Fibroblast of skin of abdomen (primary cell): ENCODE data around the gene CDHR5.
A peak's percentile ranks its signal among the peaks of the same experiment; 100 is the strongest.
"Not testable (repeated sequence)": the region's sequence is repeated elsewhere in the genome, so short reads cannot be mapped to it uniquely, and the experiment has no call there.

Source experiments
- DNase-seq: peaks from one replicate; pipeline ENCODE4 v3.0.0-alpha.2; 2013

CDHR5 gene

DNA sequence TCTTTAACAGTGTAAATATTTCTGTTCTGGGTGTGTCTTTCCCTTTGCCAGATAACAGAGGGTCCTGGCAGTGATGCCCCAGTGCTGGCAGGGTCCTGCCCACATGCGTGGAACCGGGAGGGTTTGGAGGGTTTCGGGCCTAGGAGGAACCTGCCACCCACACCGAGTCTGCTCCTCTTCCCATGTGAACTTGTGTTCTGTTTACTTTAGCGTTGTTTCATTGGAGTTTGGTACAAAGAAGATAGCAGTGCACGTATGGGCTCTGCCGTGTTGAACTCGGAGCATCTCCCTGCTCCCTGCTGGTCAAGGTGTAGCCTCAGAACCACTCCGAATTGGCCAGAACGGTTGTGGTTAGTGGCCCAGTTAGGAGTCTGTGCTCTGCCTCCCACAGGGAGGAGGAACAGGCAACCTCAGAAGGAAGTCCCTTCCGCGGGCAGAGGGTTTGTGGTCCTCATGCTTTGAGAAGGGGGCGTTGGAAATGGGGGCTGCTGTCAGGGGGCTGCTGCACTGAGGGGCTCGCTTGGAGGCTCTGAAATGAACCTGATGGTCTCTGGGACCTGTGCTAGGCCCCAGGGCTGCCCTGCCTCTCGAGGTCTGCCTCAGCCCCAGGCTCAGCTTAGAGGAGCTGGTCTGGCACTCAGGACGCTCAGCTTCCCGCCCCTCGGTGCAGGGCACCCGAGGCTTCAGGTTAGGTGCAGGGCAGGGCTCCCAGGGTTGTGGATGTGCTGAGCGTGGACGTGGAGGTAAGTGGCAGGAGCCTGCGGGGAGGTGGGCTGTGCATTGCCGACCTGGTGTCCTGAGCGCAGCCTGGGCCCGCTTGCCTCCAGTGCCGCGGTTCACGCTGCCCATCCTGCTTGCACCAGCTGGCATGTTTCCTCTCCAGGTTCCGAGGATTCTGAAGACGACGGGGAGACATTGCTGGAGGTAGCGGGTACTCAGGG, 38.1 kb downstream of the CDHR5 start:
- no peak for DNase-seq

DNA sequence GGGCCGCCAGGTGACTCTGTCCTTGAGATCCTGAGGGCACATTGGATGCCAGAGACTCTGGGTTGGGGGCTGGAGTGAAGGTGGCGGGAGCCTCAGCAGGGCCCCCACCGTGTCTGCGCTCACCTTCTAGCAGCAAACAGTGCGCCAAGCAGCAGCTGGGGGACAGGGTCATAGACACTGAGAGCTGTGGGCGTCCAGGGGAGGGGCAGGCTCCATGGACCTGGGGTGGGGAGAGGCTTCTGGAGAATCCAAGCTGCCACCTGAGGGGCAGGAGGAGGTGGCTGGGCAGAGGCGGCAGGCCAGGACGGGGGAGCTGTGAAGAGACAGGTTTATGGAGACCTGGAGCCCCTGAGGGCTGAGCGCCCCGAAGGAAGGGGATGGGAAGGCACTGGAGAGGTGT, 40.5 kb downstream of the CDHR5 start:
- DNase-seq, result no peak

DNA sequence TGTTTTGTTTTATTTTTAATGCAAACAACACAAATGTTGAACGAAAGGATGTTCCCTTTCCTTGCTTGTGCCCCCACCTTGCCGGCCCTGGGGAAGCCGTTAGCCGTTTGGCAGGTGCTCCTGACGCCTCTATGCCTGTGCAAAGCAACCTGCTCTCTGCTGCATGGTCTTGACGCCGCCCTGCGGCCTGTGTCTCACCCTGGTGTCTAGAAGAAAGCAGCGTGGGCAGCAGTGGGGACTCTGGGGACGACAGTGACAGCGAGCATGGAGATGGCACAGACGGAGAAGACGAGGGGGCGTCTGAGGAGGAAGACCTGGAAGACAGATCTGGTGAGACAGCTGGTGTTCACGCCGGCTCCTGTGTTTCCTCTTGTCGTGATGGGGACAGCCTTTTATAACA, 43.0 kb downstream of the CDHR5 start:
- DNase-seq, result no peak

DNA sequence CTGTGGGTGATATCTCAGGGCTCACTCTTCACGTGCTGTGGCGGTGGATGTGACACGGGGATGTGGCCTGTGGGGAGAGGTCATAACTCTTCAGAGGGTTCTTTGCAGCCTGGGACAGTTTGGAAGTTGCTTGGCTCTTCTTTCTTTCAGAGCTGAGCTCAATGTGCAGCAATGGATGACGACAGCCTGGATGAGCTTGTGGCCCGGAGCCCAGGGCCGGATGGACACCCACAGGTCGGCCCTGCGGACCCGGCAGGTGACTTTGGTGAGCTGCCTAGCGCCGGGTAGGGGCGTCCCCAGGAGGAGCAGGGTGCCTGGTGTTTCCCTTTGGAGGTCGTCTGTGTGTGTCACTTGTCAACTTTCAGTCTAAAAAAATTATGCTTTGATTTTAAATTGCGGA, 43.4 kb downstream of the CDHR5 start:
- DNase-seq, result no peak

DNA sequence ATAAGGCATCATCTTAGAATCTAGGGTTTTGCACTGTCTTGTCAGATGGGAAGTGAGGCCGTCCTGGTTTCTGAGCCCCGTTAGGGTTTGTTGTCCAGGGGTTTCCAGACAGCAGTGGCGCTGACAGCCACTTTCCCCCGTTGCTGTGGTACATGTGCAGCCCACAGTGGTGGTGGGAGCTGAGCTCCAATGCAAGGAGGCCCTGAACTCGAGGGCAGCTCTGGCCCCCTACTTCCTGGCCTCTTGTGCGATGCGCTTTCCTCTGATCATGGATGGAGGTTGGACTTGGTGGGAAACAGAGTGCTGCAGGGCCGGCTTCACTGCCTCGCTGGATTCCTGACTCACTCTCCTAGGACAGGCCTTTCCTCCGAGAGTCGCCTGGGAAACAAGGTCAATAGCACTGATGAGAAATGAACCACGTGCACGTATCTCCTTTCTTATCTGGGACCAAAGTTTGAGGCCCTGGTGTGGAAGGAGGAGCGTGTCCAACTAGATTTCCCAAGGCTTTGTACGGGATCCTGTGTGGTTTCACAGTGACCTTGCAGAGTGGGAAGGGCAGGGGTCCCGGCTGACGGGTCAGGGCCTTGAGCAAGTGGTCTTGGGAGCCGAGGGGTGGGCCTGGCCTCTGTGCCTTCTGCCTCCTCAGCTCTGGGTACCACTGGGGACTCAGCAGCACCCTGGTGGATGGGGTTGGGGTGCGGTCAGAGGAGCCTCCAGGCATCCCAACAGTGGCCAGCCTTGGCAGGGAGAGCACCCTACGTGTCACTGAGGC, 44.7 kb downstream of the CDHR5 start:
- no peak for DNase-seq

DNA sequence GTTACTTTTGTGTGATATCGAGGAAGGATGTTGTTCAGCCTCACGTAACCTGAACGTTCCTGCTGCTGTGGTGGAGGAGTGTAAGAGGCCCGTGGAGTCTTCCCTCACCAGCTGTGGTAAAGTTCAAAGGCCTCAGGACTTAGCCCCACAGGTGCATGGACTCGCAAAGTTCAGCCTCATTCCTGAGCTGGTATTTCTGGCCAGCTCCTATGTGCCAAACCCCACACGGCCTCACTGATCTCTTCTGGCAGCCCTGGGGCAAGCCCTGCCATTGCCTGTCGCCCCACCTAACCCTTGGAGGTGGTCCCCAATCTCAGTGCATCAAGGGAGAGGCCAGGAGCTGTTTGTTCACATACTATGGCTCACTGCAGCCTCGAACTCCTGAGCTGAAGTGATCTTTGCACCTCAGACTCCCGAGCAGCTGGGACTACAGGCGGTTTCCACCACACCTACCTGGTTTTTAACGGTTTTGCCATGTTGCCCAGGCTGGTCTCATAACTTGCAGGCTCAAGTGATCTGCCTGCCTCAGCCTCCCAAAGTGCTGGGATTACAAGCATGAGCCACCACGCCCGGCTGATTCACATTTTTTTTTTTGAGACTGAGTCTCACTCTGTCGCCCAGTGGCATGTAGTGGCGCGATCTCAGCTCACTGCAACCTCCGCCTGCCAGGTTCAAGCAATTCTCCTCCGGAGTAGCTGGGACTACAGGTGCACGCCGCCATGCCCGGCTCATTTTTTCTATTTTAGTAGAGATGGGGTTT, 46.3 kb downstream of the CDHR5 start:
- DNase-seq, result no peak

DNA sequence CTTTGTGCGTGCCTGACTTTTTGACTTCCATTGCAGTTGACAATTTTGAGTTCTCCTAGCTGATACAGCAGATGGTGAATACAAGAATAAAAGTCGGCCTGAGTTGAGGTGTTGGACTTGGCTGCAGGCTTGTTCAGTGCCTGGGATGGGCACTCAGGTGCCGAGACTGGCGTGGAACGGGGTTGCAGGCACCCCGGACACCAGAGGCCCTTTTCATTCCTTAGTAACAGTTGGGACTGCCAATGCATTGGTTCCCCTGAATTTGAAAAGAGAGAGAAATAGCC, 47.2 kb downstream of the CDHR5 start:
- no peak for DNase-seq

DNA sequence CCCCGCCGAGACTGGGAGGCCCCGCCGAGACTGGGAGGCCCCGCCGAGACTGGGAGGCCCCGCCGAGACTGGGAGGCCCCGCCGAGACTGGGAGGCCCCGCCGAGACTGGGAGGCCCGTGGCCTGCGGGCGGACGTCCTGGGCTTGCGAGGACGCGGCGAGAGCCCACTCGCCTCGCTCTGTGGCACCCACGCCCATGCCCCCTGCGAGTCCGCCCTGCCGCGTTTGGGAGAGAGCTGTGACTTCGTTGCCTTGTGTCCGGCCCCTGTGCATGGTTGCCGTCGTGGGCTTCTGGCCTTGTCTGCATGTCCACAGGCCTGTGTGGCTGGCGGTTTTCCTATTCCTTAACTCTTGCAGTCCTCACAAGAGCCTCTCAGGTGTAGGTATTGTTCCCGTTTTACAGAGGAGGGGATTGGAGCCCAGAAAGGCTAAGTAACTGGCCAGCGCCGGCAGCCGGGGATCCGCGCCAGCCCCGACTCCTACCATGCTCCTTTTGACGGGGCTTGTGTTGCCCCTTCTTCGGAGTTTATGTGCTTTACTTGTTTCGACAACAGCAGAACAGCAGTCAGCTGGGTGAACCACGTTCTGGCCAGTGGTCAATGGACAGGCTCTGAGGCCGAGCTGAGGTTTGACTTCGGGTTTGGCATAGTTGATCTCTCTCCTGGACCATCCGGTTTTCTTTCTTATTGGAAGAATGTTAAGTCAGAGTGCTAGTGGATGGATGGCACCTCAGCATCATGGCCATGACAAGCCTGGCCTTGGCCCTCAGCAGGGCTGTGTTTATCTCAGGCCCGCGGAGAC, 47.7 kb downstream of the CDHR5 start:
- DNase-seq, result no peak

DNA sequence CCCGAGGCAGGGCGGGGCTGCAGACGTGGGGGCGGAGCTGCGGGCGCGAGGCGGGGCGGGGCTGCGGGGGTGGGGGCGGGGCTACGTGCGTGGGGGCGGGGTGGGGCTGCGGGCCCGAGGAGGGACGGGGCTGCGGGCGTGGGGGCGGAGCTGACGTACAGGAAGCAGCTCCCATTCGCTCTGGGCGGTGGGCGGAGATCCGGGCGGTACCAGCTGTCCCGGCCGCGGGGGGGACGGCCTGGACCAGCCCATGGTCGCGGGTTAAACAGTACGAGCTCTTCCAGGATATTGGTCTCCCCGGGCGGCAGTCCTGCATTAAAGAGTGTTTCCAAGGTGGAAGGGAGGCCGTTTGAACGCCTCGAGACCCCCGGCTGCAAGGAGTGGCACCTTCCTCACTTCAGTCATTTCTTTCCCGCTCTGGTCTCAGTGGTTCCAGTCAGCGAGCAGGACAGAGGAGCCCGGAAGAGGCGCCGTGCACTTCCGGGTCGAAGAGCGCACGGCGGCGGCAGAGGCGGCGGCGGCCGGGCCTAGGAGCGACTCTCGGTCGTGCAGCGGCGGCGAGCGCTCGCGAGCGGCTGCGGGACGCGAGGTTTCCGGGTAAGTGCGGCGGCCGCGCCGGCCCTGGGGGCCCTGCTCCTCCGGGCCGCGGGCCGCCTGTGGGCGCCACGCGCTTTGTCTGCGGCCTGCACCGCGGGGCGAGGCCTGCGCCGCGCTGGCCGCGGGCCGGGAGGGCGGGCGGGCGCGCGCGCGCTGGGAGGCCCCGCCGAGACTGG, 48.6 kb downstream of the CDHR5 start, which contains the start of gene PHRF1:
TSS of gene PHRF1 (plus strand) at position 475 of the 773 bp plus-strand sequence. CDS start 5,043 bp downstream, outside the sequence.
- peak; percentile 94 for DNase-seq

DNA sequence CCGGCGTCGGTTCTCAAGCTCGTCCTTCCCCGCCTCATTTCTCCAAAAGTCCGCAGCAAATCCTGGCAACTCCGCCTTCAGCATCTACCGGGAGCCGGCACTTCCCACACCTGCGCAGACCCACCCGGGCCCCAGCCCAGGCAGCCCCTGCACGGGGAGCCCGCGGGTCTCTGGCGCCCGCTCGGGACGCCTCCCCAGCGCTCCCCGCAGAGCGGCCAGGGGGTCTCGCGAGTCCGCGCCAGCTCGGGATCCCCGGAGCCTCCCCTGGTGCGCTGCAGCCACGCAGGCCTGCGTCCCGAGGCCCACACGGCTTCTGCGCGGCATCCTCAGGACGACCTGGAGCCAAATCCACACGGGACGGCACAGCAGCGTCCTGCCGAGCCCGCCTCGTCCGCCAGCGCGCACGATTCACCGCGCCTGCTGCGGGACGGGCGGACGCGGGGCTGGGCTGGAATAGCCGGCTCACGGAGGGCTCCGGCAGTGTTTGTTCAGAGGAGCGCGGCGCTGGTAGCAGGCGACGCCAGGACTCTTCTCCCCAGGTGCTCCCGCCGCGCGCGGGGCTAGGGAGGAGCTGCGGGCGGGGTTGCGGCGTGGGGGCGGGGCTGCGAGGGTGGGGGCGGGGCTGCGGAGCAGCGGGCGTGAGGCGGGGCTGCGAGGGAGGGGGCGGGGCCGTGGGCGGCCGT, 49.3 kb downstream of the CDHR5 start:
- no peak for DNase-seq

DNA sequence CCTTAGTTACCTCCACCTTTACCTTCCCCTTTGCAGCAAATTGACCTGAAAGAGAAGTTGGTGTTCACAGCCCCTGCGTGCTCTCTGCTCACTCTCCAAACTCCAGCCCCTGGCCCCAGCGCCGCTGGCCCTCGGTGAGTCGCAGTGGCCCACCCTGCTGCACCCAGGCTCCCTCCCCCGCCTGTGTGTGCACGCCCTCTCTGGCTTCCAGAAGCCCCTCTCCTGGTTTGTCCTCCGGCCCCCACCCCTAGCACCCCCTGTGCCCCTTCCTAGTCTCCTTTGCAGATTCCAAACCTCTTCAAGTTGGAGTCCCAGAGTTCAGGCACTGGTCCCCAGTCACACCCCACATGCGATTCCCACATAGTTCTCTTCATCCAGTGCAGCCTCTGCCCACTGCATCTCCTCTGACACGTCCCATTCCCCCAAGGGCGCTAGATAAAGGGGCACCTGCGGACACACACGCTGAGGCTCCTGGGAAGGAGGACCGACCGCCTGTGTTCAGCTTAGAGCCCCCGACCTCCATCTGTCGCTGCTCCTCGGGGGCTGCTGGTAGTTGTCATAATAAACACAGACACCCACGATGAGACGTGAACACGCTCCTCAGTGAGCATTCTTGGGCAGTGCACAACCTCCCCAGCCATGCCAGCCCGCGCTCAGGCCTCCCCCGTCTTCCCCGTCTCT, 50.0 kb downstream of the CDHR5 start:
- DNase-seq, result no peak

DNA sequence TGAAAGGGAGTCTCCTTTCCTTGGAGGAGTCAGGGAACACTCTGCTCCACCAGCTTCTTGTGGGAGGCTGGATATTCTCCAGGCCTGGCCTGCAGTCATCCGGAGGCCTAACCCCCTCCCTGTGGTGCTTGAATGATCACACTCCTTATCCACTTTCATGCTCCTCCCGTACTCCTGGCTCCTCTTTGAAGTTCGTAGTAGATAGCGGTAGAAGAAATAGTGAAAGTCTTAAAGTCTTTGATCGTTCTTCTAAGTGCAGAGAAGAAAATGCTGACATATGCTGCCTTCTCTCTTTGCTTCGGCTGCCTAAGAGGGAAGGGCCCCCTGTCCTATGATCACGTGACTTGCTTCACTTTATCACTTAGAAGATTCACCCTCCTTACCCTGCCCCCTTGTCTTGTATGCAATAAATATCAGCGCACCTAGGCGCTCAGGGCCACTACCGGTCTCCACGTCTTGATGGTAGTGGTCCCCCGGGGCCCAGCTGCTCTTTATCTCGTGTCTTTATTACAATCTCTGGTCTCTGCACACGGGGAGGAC, 50.7 kb downstream of the CDHR5 start:
- not testable (repeated sequence) for DNase-seq

DNA sequence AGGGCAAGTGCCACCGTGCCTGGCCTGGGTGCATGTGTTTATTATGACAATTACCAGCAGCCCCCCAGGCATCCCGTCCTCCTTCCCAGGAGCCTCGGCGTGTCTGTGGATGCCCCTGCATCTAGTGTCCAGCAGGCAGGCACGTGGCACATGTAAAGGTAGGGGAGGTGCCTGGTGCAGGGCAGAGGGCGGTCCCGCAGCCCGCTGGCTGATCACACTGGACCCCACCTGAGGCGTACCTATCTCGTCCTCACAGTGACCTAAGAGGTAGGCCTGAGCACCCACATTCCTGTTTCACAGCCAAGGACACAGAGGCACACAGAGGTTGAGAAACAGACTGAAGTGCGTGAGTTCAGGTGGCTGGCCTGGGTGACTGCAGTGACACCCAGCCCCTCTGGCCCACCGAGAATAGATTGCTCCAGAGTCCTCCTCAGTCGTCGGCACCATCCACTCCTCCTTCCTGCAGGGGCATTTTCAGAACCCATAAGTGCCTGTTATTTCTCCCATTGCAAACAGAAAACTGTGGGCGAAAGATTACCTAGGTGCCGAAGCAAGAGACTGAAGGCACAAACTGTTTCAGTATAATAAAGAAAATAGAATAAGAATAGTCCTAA, 51.5 kb downstream of the CDHR5 start:
- DNase-seq, result no peak

DNA sequence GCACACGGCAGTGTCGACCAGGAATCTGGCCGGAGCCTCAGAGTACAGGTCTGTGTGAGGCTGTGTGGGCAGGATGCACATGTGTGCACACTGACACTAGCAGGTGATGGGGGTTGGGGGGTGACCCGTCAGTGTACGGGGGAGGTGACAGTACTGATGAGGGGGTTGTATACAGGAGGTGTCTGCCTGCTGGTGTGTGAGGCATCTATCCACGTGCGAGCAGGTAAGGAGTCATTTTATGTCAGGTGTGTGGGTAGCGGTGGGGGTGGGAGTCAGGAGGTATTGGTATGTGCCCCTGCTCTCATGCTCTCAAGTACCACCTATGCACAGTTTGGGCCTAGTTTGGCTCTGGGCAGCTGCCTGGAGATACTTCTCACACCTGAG, 53.0 kb downstream of the CDHR5 start:
- no peak for DNase-seq

DNA sequence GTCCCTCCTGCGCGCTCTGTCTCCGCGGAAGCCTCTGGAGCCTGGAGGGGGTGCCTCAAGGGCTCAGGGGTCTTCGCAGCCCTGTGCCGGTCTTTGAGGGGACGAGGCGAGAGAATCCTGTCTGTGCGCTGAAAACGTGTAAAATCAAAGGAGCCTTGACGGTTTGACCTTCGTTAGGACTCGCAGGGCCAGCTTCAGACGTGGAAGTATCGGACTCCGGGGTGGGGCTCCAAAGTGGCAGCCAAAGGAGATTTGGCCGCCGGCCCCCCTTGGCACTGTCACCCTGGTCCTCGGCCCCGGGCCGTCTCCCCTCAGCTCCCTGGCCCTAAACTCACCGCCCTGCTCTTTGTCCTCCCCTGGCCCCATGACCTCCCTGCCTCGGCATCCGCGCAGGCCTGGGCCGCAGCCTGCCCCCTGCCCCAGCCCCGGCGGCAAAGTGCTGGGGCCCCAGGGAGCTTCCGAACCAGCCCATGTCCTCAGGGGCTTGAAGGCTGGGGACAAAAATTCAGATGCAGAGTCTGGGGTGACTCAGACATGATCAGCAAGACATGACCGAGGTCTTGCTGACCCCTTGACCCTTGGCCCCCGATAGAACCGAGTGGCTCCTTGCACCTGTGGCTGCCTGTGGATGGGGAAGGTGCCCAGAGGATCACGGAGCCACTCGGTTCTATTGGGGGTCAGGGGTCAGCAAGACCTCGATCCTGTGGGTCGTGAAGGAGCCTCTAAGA, 55.4 kb downstream of the CDHR5 start:
- no peak for DNase-seq

DNA sequence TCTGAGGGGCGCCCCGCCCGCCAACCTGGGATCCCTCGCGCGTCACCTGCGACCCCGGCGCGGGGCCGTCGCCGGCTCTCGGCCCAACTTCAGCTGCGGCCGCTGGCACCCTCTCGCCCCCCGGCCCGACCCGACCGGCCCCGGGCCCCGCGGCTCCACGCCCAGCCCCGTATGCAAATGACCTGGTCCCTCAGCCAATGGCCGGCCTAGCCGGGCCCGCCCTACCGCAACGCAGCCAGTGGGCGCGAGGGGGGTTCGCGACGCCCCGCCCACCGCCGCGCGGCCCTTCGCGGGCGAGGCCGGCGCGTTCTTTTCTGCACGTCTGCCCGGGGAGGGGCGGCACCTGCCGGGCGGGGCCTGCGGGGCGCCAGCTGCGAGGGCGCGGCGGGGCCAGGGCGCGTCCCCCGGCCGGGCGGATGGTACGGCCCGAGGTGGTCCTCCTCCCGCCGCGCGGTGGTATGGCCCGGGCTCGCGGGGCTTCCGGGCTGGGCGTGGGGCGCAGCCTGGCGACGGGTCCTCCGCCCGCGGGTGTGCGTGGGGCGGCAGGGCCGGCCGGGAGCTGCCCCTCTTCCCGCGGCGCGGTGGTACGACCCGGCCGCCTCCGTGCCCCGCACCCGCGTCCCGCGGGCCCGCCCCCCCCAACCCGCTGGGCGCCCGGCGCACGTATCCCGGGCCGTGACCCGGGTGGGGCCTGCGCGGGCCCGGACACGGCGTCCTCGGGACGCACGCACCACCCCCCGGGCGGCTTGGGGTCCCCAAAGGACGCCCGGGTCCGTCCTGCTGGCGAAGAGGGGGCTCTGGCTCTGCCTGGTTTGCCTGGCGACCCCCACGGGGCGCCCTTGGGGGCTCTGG, 56.2 kb downstream of the CDHR5 start:
- DNase-seq, result peak; percentile 95

DNA sequence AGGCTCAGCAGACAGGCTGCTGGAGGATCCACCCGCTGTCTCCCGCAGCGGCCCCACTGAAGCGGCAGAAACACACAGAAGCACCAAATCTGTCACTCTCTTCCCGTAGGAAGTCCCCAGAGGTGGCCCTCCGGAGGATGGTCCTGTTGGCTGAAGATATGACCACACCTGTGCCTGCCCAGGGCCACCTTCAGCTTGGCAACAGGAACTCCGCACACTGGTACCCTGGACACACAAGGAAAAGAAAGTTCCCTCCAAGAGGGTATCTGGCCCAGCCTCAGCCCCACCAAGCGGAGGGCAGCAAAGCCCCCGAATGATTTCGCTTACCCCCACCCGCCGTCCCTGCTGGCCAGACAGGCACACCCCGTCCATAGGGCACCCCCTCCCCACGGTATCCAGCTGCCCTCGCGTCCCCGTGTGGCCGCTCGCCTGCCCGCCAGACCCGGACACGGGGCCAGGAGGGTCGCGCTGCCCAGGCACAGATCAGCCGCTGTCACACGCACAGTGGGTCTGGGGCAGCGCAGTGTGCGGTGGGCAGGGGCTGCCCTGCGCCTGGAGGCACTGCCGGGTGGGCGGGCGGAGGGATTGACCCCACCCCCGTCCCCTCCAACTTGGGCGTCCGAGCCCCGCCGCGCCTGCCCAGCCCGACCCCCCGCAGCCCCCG, 57.0 kb downstream of the CDHR5 start:
- no peak for DNase-seq
